Duodenal mucosa (tissue), 2 donors: ENCODE data around the gene COL17A1.

Source experiments
- H3K27ac ChIP-seq: one replicate; pipeline ENCODE4 v1.7.0; 2013; ENCODE audit warnings: low read depth, low read length
- H3K27me3 ChIP-seq, 2 donors: one replicate each; pipeline ENCODE4 v1.7.0; 2013; ENCODE audit warnings: low read length in 2 of 2, control low read depth in 1 of 2; ENCODE audit not compliant: insufficient read depth in 2 of 2, control insufficient read depth in 1 of 2
- H3K36me3 ChIP-seq, 2 donors: one replicate each; pipeline ENCODE4 v1.7.0; 2013; ENCODE audit warnings: low read length in 2 of 2, control low read depth in 1 of 2; ENCODE audit not compliant: insufficient read depth in 2 of 2, control insufficient read depth in 1 of 2
- H3K4me1 ChIP-seq, 2 donors: one replicate each; pipeline ENCODE4 v1.7.0; 2013; ENCODE audit warnings: low read length in 2 of 2, control low read depth in 1 of 2; ENCODE audit not compliant: insufficient read depth in 2 of 2, control insufficient read depth in 1 of 2
- H3K4me3 ChIP-seq, 2 donors: one replicate each; pipeline ENCODE4 v1.7.0; 2013; ENCODE audit warnings: low read length in 2 of 2, low read depth in 1 of 2
- H3K9ac ChIP-seq, 2 donors: one replicate each; pipeline ENCODE4 v1.7.0; 2013; ENCODE audit warnings: low read length in 2 of 2, low read depth in 1 of 2
- H3K9me3 ChIP-seq, 2 donors: one replicate each; pipeline ENCODE4 v1.7.0; 2013; ENCODE audit warnings: low read length in 2 of 2, control low read depth in 1 of 2; ENCODE audit not compliant: control insufficient read depth in 1 of 2

COL17A1 gene

DNA sequence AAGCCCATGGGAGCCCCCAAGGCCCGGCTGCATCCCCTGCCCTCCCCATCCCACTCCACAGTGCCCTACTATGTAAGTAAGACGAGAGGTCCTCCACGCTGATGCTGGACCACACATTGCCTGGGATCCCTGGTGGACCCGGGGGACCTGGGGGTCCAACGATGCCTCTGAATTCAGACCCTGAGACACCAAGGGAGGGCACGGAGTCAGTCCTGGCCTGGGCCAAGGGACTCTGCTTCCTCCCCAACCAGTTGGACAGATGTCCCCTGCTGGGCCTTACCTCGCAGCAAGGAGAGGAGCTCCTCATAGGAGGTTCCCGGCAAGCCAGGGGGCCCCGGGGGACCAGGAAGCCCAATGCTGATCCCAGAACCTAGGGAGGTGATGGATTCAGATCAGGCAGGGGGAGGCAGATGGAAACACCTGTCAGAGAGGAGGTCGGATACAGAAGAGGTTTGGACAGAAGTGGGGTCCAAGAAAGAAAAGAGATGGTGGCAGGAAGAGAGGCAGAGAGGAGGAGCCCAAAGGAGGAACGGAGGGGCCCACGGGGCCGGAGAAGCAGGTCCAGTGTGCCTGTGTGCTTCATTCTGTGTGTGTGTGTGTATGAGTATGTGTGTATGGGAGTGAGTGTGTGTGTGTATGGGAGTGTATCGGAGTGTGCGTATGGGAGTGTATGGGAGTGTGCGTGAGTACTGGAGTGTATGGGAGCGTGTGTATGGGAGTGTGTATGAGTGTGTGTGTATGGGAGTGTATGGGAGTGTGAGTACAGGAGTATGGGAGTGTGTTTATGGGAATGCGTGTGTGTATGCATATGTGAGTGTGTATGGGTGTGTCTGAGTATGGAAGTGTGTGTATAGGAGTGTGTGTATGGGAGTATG lies 50.2 kb downstream of the COL17A1 start:
- Histone ChIP-seq H3K36me3 (peaks cover 2 to 23% of the 10 kb centered on the region in 2 donors), H3K4me1 (no peaks in the 10 kb centered on the region), H3K9me3 (no peaks in the 10 kb centered on the region), H3K9ac (no peak overlapping the region), H3K27ac (no peak overlapping the region), H3K27me3 (no peaks in the 10 kb centered on the region), H3K4me3 (no peak overlapping the region)

DNA sequence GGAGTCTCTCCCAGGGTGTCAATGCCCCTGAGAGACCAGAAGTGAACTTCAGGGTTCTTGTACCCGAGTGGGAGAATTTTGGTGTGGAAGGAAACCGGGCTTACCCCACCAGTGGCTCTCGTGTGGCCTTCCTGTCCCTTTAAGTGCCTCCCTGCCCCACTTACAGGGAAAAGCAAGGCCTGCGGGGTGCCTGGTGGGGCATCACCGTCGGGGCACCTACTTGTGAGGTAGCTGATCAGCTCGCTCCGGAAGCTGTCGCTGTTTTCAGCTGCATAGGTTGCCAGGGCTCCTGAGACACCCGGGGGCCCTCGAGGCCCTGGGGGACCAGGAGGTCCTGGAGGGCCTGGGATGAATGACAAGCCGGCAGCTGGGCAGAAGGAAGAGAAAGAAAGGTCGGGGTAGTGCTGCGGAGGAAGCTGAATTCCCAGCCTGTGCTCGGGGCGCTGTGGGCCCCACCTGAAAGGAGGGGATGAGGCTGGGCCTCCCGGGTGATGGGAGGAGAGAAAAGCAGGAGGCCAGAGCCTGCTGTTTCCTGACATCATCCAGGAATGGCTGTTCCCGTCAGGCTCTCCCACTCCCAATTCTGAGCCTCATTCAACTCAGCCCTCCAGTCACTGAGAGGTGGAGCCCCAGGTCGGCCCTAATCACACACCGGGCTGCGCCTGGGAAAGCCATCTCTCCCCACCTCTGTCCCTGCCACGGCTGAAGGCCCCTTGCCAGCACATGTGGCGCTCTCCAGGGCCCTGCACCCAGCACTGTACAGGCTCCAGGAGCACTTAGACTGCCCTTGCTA lies 51.1 kb downstream of the COL17A1 start:
- no peak overlapping the region for H3K4me3 ChIP-seq
- peaks cover 2 to 25% of the 10 kb centered on the region in 2 donors for H3K36me3 ChIP-seq
- no peaks in the 10 kb centered on the region for H3K4me1 ChIP-seq
- H3K9ac ChIP-seq, result no peak overlapping the region
- H3K27ac ChIP-seq, result no peak overlapping the region
- no peaks in the 10 kb centered on the region for H3K27me3 ChIP-seq
- no peaks in the 10 kb centered on the region for H3K9me3 ChIP-seq

DNA sequence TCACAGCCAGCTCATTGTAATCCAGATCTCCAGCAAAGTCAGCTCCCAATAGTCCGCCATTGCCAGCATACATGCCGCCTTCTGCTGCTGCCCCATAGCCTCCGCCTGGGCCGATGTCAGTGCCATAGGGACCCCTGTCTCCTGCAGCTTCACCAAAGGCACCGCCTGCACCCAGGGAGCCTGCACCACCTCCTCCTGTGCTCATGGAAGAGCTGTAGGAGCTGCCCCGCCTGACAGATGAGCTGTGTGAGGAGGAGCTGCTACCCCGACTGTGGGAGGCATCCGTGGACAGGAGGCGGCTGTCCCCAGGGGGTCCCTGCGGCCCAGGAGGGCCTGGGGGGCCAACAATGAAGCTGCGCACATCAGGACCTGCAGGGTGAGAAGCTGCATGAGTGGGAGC lies 51.7 kb downstream of the COL17A1 start:
- Histone ChIP-seq H3K9ac (no peak overlapping the region), H3K36me3 (peaks cover 2 to 30% of the 10 kb centered on the region in 2 donors), H3K27me3 (no peaks in the 10 kb centered on the region), H3K27ac (no peak overlapping the region), H3K4me3 (no peak overlapping the region), H3K9me3 (no peaks in the 10 kb centered on the region), H3K4me1 (no peaks in the 10 kb centered on the region)

DNA sequence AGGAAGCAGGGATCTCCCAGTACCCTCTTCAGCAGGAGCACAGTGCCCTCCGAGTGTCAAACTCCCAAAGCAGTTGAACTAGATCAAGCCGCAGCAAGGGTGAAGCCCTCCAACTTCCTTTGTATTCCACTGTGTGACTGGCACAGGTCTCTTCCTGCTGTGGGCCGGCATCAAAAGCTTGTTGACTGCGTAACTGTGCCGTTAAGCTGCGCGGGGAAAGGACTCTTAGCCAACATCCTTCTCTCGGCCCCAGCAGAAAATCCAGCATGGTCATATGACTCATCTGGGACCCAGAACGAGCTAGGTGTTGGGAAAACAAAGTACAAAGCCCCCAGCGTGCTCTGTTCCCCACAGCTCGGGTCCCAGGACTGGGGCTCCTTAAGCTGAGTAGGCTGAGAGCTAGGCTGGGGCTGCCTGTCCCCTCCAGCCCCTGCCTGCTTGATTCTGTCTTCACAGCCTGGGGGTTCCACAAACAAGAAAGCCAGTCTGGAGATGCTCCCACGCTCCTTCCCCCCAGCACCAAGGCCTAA lies 52.2 kb downstream of the COL17A1 start:
- H3K9ac ChIP-seq, result no peak overlapping the region
- peaks cover 2 to 30% of the 10 kb centered on the region in 2 donors for H3K36me3 ChIP-seq
- no peak overlapping the region for H3K27ac ChIP-seq
- no peaks in the 10 kb centered on the region for H3K27me3 ChIP-seq
- no peaks in the 10 kb centered on the region for H3K9me3 ChIP-seq
- H3K4me3 ChIP-seq, result no peak overlapping the region
- H3K4me1 ChIP-seq, result no peaks in the 10 kb centered on the region

DNA sequence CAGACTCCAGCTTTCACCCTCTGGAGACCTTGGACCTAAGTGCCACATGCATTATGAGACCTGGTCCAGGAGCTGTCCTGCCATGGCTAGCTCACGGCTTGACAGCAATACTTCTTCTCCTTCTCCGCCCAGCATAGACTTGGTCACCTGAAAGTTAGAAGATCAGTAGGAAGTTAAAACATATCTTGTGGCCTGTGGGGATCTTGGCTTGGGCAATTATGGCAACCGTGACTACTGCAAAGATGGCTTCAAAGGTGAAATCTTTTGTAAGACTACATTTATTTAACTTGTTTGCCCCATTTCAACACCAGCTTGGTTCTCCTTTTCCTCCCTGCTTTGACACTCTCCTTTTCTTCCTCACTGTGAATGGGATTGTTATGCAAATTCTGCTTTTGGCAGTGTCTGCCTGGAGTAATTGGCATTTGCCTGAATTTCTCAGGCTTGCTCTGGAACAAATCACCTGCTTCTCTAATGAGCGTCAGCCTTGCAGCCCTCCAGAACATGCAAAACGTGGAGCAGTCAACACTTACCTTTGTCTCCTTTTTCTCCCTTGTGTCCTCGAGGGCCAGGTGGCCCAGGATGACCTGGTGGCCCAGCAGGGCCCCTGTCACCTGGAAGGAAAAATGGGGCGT lies 53.4 kb downstream of the COL17A1 start:
- Histone ChIP-seq H3K9ac (no peak overlapping the region), H3K27ac (no peak overlapping the region), H3K4me1 (no peaks in the 10 kb centered on the region), H3K36me3 (peaks cover 6 to 36% of the 10 kb centered on the region in 2 donors), H3K4me3 (no peak overlapping the region), H3K9me3 (no peaks in the 10 kb centered on the region), H3K27me3 (no peaks in the 10 kb centered on the region)

GRCh38 chr10:104031631-104032030 lies 54.0 kb downstream of the COL17A1 start:
- no peak overlapping the region for H3K4me3 ChIP-seq
- H3K27me3 ChIP-seq, result no peaks in the 10 kb centered on the region

DNA sequence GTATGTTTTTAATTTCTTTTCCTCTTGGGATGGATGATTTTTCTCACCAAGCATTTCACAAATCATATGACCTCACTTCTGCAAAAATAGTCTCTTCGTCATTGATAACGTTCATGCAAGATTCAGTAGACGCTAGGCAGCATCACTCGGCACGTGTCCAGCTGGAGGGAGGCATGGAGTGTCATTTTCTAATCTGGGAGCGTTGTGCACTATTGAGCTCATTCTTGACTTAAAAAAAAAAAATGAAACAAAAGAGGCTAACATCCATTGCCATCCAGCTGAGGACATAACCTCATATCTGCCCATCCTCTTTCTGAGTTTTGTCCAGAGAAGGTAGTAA lies 56.2 kb downstream of the COL17A1 start:
- Histone ChIP-seq H3K27me3 (no peaks in the 10 kb centered on the region), H3K9ac (no peak overlapping the region), H3K4me3 (no peak overlapping the region), H3K9me3 (no peaks in the 10 kb centered on the region), H3K4me1 (no peaks in the 10 kb centered on the region), H3K27ac (no peak overlapping the region), H3K36me3 (peaks cover 19 to 47% of the 10 kb centered on the region in 2 donors)

More at GRCh38 chr10:104031631-104032030, 54.0 kb downstream of the COL17A1 start:
- Histone ChIP-seq H3K27ac (no peak overlapping the region), H3K36me3 (peaks cover 6 to 39% of the 10 kb centered on the region in 2 donors), H3K9ac (no peak overlapping the region), H3K9me3 (no peaks in the 10 kb centered on the region), H3K4me1 (no peaks in the 10 kb centered on the region)

DNA sequence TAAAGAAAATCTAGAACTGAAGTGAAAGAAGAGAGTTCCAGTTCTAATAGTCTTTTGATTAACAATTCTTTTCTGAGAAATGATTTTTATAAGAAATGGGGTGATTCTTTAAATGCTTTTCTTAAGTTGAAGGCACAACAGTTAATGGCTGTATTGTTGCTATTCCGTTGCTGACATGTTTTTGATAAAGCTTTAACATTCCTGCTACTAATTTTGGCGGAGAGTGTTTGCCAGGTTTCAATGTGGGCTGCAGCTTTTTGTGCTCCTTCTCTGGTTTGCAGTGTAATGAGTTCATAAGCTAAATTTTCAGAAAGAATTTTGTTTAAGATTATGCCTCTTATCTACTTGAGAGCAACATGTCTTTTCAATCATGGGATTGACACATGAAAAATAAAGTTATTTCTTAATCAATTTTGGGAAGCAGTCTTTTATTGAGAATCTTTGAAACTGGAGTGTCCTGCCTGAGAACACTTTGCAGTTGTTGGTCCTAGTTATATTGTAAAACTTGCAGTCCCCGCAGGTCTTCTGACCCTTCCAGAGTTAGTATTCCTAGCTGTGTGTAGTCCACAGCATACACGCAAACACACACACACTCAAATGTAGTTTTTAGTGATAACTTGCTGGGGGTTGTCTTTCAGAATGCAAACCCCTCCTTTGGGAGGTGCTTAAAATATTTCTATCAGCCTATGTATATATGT lies 56.7 kb downstream of the COL17A1 start:
- H3K4me1 ChIP-seq, result no peaks in the 10 kb centered on the region
- H3K27ac ChIP-seq, result no peak overlapping the region
- H3K27me3 ChIP-seq, result no peaks in the 10 kb centered on the region
- no peak overlapping the region for H3K4me3 ChIP-seq
- H3K36me3 ChIP-seq, result peaks cover 23 to 53% of the 10 kb centered on the region in 2 donors
- no peaks in the 10 kb centered on the region for H3K9me3 ChIP-seq
- no peak overlapping the region for H3K9ac ChIP-seq

GRCh38 chr10:104028146-104028545 lies 57.5 kb downstream of the COL17A1 start:
- H3K27ac ChIP-seq, result no peak overlapping the region
- peaks cover 31 to 58% of the 10 kb centered on the region in 2 donors for H3K36me3 ChIP-seq
- no peak overlapping the region for H3K9ac ChIP-seq
- H3K4me1 ChIP-seq, result no peaks in the 10 kb centered on the region
- H3K9me3 ChIP-seq, result no peaks in the 10 kb centered on the region
- no peaks in the 10 kb centered on the region for H3K27me3 ChIP-seq
- H3K4me3 ChIP-seq, result no peak overlapping the region
